AG04450 (cell line): ENCODE results near the gene MYO9B. TPM values are rescaled to one million over a fixed set of nuclear protein-coding genes. Genes with fewer than 3 reads are reported as not detected.

Experiments
- CTCF ChIA-PET: fragments of 300-600, 350-600 bp; formaldehyde crosslinking; extraction: SDS; loops from one replicate; lab custom pipeline; 2022; ENCODE audit warnings: antibody characterized with exemption, inconsistent platforms; lab: Charles Lee
- POLR2A ChIA-PET: fragments of 350-600 bp; formaldehyde crosslinking; extraction: SDS; loops from one replicate; lab custom pipeline; 2021; ENCODE audit warnings: antibody characterized with exemption, inconsistent platforms; lab: Yijun Ruan, JAX
- DNase-seq: peaks from one replicate; pipeline ENCODE4 v3.0.0-alpha.2; 2011; ENCODE audit warnings: low read depth, low spot score
- H3K27ac ChIP-seq: one replicate; pipeline ENCODE4 v1.5.1; 2012; ENCODE audit warnings: low read depth, low read length, control low read depth
- H3K27me3 ChIP-seq: one replicate; pipeline ENCODE4 v1.6.0; 2012; ENCODE audit warnings: low read length; ENCODE audit not compliant: control insufficient read depth, insufficient read depth
- H3K4me3 ChIP-seq: 2 replicates; pipeline ENCODE4 v1.5.1; 2011; ENCODE audit warnings: mild to moderate bottlenecking, low read depth, low read length, control low read depth
- H3K9me3 ChIP-seq: 2 replicates; pipeline ENCODE4 v1.5.1; 2012; ENCODE audit warnings: low read length; ENCODE audit not compliant: control insufficient read depth, insufficient read depth
- CTCF ChIP-seq: IDR thresholded peaks from 2 replicates; pipeline ENCODE4 v1.5.1; 2011; ENCODE audit warnings: low read depth, low read length, control low read depth, inconsistent platforms
- polyA plus RNA-seq: library from polyadenylated mRNA; depleted of rRNA; stranded (reverse); fragments of >200 nt; gene quantifications from 2 replicates; pipeline ENCODE4 v1.2.3, GENCODE V29; 2011

The MYO9B gene
- polyA plus RNA-seq, 1 experiment = 34.5 TPM

- CTCF ChIA-PET = interaction anchor here (0.6 kb wide), 1 partner anchor 190 kb away, joined by 3 read pairs; no protein-coding TSS in a partner anchor
- POLR2A ChIA-PET = no interaction called here
- no peaks in the 10 kb centered on the region for H3K27me3 ChIP-seq
Observed at GRCh38 chr19:17070912-17071311, 4.7 kb upstream of the MYO9B start.

DNA sequence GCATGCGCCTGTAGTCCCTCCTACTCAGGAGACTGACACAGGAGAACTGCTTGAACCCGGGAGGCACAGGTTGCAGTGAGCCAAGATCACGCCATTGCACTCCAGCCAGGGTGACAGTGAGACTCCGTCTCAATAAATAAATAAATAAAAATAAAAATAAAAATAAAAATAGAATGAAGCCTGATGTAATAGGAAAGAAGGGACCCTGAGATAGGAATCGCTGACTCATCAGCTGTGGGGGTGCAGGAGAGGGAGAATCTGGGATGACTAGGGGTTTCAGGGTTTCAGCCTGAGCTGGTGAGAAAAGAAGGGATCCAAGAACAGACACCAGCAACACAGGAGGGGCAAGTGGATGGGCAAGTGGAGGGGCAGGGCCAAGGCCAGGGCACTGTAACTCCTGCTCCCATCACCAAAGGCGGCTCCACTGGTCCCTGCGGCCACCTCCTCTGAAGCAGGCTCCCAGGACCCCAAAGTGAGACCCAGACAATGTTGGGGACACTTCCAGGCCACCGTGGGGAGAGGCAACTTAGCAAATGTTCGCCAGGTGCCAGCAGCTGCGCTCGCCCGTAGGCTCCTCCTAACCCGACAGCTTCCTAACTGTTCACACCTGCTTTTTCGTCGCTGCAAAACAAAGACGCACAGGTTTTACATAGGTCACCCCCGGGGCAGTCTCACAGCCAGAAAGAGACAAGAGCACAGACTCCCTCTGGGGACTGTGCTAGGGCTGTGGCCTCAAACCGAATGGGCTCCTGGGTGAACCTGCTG is 1.5 kb upstream of the MYO9B start:
- no peak for TF ChIP-seq CTCF
- CTCF ChIA-PET = no interaction called here
- Histone ChIP-seq H3K4me3 (peak overlapping the region; percentile 90), H3K27ac (no peak overlapping the region), H3K27me3 (no peaks in the 10 kb centered on the region), H3K9me3 (no peaks in the 10 kb centered on the region)
- POLR2A ChIA-PET = no interaction called here
- DNase-seq = no peak

More at GRCh38 chr19:17070912-17071311, 4.7 kb upstream of the MYO9B start:
- Histone ChIP-seq H3K27ac (no peak overlapping the region), H3K9me3 (no peaks in the 10 kb centered on the region), H3K4me3 (no peak overlapping the region)
- TF ChIP-seq CTCF = no peak
- no peak for DNase-seq

GRCh38 chr19:17074634-17075034 is 943 bp upstream of the MYO9B start:
- POLR2A ChIA-PET = no interaction called here
- CTCF ChIA-PET = no interaction called here
- H3K4me3 ChIP-seq = peak overlapping the region; percentile 90
- H3K27me3 ChIP-seq = no peaks in the 10 kb centered on the region
- TF ChIP-seq CTCF = no peak
- H3K27ac ChIP-seq = peak overlapping the region; percentile 62
- no peaks in the 10 kb centered on the region for H3K9me3 ChIP-seq
- DNase-seq = no peak

DNA sequence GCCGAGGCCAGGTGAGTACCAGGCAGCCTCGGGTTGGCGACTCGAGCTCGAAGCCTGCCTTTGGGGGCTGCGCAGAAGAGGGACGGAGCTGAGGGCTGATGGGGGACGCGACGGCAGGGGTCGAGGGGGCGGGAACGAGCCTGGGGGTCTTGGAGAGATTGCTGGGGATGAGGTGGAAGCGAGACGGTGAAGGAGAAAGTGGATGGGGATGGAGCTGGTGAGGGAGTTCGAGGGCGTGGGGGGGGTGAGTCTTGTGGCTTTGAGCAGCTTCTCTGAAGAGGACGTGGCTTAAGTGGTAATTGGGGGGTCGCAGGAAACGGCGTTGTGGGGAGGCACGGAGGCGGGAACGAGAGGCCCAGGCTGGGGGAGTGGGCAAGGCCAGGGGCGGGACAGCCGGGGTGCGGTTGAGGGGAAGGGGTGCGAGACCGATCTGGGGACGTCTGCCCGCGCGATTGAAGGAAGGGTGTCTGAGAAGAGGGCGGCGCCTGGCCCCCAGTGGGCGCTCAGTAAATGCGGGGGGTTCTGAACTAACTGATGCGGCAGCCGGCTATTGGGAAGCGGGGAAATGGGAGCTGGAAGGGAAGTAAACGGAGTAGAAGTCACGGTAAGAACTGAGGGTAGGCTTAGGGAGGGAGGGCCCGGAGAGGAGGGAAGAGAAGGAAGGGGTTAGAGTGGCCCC is 426 bp downstream of the MYO9B start:
- 0 out of 2 replicates have a peak, but pooled peaks have one; percentile 6 for TF ChIP-seq CTCF
- Histone ChIP-seq H3K27ac (peak overlapping the region; percentile 57), H3K4me3 (peak overlapping the region; percentile 92), H3K27me3 (no peaks in the 10 kb centered on the region), H3K9me3 (no peaks in the 10 kb centered on the region)
- ChIA-PET CTCF (interaction anchor here (0.6 to 1.1 kb wide), 3 partner anchors 10 to 100 kb away, joined by 3 to 6 read pairs (median 3); no protein-coding TSS in a partner anchor), POLR2A (interaction anchor here (0.6 to 0.9 kb wide), 3 partner anchors 140 to 631 kb away, joined by 3 to 10 read pairs (median 3); no protein-coding TSS in a partner anchor)
- DNase-seq = no peak

DNA sequence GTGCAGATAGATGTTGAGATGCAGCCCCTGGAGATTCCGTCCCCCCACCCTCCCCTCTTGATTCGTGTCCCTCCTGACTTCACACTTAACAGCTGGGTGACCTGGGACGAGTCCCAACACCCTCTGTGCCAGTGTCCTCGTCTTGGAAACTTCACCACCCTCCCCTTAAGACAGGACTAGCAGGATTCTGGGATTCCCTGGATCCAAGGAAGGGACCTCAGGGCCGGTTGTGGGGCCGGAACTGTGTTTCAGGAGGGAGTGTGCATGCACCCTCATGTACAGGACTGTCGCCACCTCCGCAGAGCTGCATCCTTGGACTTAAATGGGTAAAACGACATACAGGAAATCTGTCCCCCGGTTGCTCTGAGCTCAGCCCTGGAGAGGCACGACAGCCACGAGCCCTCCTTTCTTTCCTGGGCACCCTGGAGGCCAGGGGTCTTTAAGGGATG is 990 bp downstream of the MYO9B start:
- DNase-seq = no peak
- POLR2A ChIA-PET = interaction anchor here (0.6 kb wide), 1 partner anchor 290 kb away, joined by 3 read pairs; no protein-coding TSS in a partner anchor
- no peaks in the 10 kb centered on the region for H3K9me3 ChIP-seq
- no peaks in the 10 kb centered on the region for H3K27me3 ChIP-seq
- peak overlapping the region; percentile 92 for H3K4me3 ChIP-seq
- CTCF ChIA-PET = interaction anchor here (0.6 to 1.1 kb wide), 3 partner anchors 11 to 99 kb away, joined by 3 to 6 read pairs (median 3); no protein-coding TSS in a partner anchor
- no peak overlapping the region for H3K27ac ChIP-seq
- TF ChIP-seq CTCF = no peak
